Calu3 (cell line): ENCODE data around the gene CXCR5. TPM values are rescaled to one million over a fixed set of nuclear protein-coding genes. Genes with fewer than 3 reads are reported as not detected.

ENCODE experiments used
- BruUV-seq: library from RNA; stranded (reverse); fragments of 400-500 nt; replicated peaks from 2 replicates; lab custom pipeline; 2021; lab: Mats Ljungman, UMichigan
- CTCF ChIA-PET: fragments of 300-600 bp; sonication (Branson Sonifier 250); formaldehyde crosslinking; loops from one replicate; lab custom pipeline; 2022; ENCODE audit warnings: antibody characterized with exemption; lab: Charles Lee
- DNase-seq: peaks from one replicate; pipeline ENCODE4 v3.0.0; 2022
- H3K27ac Mint-ChIP-seq: one replicate; pipeline ENCODE4 v1.8.0; 2022; ENCODE audit warnings: mixed read lengths; ENCODE audit not compliant: unreplicated experiment
- H3K27me3 Mint-ChIP-seq: one replicate; pipeline ENCODE4 v1.8.0; 2022; ENCODE audit warnings: mixed read lengths; ENCODE audit not compliant: unreplicated experiment
- H3K36me3 Mint-ChIP-seq: one replicate; pipeline ENCODE4 v1.8.0; 2022; ENCODE audit warnings: mild to moderate bottlenecking, moderate library complexity, mixed read lengths; ENCODE audit not compliant: insufficient read depth, unreplicated experiment
- H3K4me1 Mint-ChIP-seq: one replicate; pipeline ENCODE4 v1.8.0; 2022; ENCODE audit warnings: mild to moderate bottlenecking, low read depth, mixed read lengths; ENCODE audit not compliant: unreplicated experiment
- H3K4me3 Mint-ChIP-seq: one replicate; pipeline ENCODE4 v1.8.0; 2022; ENCODE audit warnings: mild to moderate bottlenecking, low read depth, moderate library complexity, mixed read lengths; ENCODE audit not compliant: unreplicated experiment
- H3K9me3 Mint-ChIP-seq: one replicate; pipeline ENCODE4 v1.8.0; 2022; ENCODE audit warnings: low read depth, mixed read lengths; ENCODE audit not compliant: unreplicated experiment
- intact Hi-C: fragments of 100-400 bp; cut with micrococcal nuclease; formaldehyde crosslinking; loops from one replicate; pipeline ENCODE4 v1.10.0; 2022; ENCODE audit not compliant: unreplicated experiment
- total RNA-seq: library from RNA; stranded (reverse); gene quantifications from 2 replicates; pipeline ENCODE4 v1.2.3, GENCODE V29; 2022
- TF ChIP-seq, protein P1 (sequence below): fragments of 200-600 bp; IDR thresholded peaks from one replicate; pipeline ENCODE4 v1.8.0; 2022; ENCODE audit warnings: antibody characterized with exemption; ENCODE audit not compliant: unreplicated experiment

The CXCR5 gene
- total RNA-seq, 1 experiment from 2014 or later = not detected

DNA sequence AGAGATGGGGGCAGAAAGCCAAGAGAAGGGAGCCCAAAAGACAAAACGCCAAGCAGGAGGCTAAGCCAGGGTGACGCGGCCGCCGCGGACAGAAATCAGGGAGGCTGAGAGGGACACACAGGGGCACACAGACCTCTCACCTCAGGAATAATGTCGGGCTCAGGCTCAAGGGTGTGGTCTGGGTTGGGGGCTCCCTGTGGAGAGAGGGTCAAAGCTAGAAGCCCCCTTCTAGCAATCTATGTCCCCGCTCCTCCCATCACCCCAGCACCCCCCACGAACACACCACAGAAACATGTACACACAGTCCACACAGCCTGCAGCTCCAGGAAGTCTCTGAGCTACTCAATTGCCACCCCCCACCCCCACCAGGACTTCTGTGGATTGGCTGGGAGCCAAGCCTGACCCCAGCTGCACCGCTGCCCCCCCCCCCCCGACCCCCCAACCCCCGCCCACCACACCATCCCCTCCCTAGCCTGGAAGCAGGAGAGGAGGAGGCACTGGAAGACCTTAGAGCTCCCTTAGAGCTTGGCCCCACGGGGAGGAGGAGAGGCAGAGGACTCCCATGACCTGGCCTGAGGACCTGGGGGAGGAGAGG lies 35.1 kb downstream of the CXCR5 start:
- Mint-ChIP-seq H3K4me1 (peaks cover 70% of the 10 kb centered on the region), H3K36me3 (peaks cover 86% of the 10 kb centered on the region), H3K27ac (peak overlapping the region; percentile 88), H3K27me3 (no peaks in the 10 kb centered on the region), H3K9me3 (no peaks in the 10 kb centered on the region), H3K4me3 (peak overlapping the region; percentile 98)
- TF ChIP-seq, protein P1, sequence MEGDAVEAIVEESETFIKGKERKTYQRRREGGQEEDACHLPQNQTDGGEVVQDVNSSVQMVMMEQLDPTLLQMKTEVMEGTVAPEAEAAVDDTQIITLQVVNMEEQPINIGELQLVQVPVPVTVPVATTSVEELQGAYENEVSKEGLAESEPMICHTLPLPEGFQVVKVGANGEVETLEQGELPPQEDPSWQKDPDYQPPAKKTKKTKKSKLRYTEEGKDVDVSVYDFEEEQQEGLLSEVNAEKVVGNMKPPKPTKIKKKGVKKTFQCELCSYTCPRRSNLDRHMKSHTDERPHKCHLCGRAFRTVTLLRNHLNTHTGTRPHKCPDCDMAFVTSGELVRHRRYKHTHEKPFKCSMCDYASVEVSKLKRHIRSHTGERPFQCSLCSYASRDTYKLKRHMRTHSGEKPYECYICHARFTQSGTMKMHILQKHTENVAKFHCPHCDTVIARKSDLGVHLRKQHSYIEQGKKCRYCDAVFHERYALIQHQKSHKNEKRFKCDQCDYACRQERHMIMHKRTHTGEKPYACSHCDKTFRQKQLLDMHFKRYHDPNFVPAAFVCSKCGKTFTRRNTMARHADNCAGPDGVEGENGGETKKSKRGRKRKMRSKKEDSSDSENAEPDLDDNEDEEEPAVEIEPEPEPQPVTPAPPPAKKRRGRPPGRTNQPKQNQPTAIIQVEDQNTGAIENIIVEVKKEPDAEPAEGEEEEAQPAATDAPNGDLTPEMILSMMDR = no peak
- intact Hi-C loops = no loop called here
- DNase-seq = no peak
- BruUV-seq = no TSS peak
- CTCF ChIA-PET = no interaction called here

DNA sequence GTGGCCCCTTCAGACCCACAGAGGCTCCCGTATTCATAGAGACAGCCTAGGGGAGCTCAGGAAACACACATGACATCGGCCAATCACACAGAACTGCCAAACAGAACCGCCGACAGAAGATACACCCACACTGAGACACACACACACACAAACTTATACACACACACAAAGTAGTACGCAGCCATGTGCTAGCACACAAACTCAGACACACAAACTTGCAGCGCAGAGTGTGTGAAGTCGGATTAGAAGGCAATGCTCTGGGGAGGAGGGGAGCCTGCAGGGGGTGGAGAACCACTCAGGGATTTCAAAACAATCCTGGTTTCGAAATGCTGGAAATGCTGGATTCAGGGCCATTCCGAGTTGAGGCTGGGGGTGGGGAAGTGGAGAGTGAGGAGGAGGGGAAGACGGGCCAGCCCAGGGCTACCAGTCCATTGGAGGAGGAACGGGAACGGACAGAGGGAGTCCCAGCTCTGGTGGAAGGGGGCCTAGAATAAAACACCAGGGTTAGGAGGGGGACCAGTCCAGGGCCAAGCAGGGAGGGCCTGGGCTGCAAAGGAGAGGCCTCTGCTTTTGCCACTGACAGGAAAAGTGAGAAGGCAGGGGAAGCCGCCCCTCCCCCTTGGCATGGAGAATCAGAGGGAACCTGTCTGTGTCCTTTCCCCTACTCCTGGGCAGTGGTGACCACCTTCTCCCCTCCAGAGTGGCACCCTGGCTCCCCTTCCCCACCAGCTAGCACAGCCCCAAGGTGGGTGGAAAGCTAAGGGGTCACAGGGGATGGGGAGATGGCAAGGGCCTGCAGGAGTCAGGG lies 37.6 kb downstream of the CXCR5 start:
- intact Hi-C loops = no loop called here
- CTCF ChIA-PET = interaction anchor here (1.7 kb wide), 1 partner anchor 10 kb away, joined by 3 read pairs; no protein-coding TSS in a partner anchor
- no TSS peak for BruUV-seq
- DNase-seq = no peak
- Mint-ChIP-seq H3K27me3 (no peaks in the 10 kb centered on the region), H3K9me3 (no peaks in the 10 kb centered on the region), H3K4me1 (peaks cover 57% of the 10 kb centered on the region), H3K27ac (peak overlapping the region; percentile 88), H3K4me3 (peak overlapping the region; percentile 98), H3K36me3 (peaks cover 91% of the 10 kb centered on the region)
- TF ChIP-seq, protein P1 = no peak

DNA sequence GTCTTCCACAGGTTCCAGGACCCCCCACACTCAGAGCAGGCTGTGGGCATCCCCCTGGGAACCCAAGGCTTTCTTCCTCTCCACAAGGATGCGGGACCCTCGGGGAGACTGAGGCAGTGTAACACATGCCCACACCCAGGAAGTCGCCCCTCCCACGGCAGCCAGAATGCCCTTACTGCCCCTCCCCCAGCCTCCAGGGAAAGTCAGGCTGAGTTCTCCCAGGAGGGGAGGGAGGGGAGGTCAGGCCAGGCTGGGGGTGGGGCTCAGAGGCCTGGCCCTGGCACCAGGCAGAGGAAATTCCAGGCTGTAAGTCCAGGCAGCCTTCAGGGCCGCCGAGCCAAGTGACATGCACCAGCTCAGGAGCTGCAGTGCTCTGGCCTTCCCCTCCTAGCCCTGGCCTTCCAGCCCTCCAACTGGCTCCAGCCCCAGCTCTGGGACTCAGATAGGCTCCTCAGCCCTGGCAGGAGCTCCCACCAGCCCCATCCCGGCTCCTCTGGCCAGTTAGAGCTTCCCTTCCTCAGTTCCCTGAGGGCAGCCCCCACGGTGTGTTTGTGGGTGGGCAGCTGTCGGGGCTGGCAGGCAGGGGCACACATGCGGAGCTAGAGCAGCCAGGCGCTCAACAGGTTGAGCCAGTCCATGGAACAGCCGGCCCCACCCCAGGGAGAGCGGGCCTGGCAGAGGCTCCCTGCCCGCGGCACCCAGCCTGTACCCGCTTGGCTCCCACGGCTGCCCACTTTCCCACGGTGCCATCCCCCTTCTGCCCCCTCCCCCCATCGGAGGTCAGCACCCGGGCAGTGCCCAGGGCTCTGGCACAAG lies 38.4 kb downstream of the CXCR5 start:
- BruUV-seq = no TSS peak
- Mint-ChIP-seq H3K27me3 (no peaks in the 10 kb centered on the region), H3K36me3 (peaks cover 87% of the 10 kb centered on the region), H3K4me3 (peak overlapping the region; percentile 98), H3K4me1 (peaks cover 56% of the 10 kb centered on the region), H3K27ac (peak overlapping the region; percentile 86), H3K9me3 (no peaks in the 10 kb centered on the region)
- CTCF ChIA-PET = interaction anchor here (0.6 to 1.7 kb wide), 4 partner anchors 11 to 232 kb away, joined by 3 to 5 read pairs (median 4); no protein-coding TSS in a partner anchor
- intact Hi-C loops = no loop called here
- DNase-seq = peak; percentile 69
- TF ChIP-seq, protein P1 = no peak
